Mesothelial cell of epicardium (in vitro differentiated cells): ENCODE data around the gene TMEM255A. TPM values are rescaled to one million over a fixed set of nuclear protein-coding genes. Genes with fewer than 3 reads are reported as not detected.

Experiments
- DNase-seq, 2 experiments: peaks; one replicate each; pipeline ENCODE4 v3.0.0; 2021; ENCODE audit warnings: low spot score in 2 of 2; ENCODE audit not compliant: unreplicated experiment in 2 of 2
- H3K27ac Mint-ChIP-seq: 2 replicates; pipeline ENCODE4 v1.8.0; 2021; ENCODE audit warnings: mixed read lengths
- H3K27me3 Mint-ChIP-seq: 2 replicates; pipeline ENCODE4 v1.8.0; 2021; ENCODE audit warnings: low read depth, mixed read lengths
- H3K36me3 Mint-ChIP-seq: 2 replicates; pipeline ENCODE4 v1.8.0; 2021; ENCODE audit warnings: mixed read lengths
- H3K4me1 Mint-ChIP-seq: 2 replicates; pipeline ENCODE4 v1.8.0; 2021; ENCODE audit warnings: mixed read lengths
- H3K4me3 Mint-ChIP-seq: 2 replicates; pipeline ENCODE4 v1.8.0; 2021; ENCODE audit warnings: mild to moderate bottlenecking, moderate library complexity, mixed read lengths
- H3K9me3 Mint-ChIP-seq: 2 replicates; pipeline ENCODE4 v1.8.0; 2021; ENCODE audit warnings: mixed read lengths
- total RNA-seq: library from RNA; stranded (reverse); gene quantifications from 3 replicates; pipeline ENCODE4 v1.2.1, GENCODE V29; 2021
- TF ChIP-seq, protein P1 (sequence below): fragments of 200-600 bp; sonication (generic); IDR thresholded peaks from one replicate; pipeline ENCODE4 v1.5.0; 2021; ENCODE audit warnings: antibody characterized with exemption; ENCODE audit not compliant: unreplicated experiment

TMEM255A gene
- total RNA-seq, 1 donor from 2014 or later, result 1.3 TPM

DNA sequence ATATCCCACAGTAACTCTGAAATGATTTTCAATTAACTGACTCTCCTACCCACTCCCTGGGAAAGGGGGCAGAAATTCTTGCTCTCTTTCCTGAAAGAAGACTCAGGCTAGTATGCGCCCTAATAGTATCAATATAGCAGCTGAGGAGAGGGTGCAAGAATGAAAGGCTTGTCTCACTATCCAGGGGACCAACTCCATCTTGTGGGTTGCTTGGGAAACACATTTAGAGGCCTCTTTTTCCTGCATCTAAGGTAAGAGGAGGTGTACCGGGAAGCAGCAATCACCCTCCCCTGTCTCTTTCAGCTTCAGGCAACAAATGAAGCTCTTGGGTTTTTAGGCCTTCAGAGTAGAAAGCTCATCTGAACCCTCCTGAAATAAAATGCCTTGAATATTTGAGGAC lies 11.3 kb downstream of the TMEM255A start:
- Mint-ChIP-seq H3K27me3 (peaks cover 3% of the 10 kb centered on the region), H3K4me3 (no peak overlapping the region), H3K4me1 (peaks cover 4% of the 10 kb centered on the region), H3K27ac (no peak overlapping the region), H3K36me3 (no peaks in the 10 kb centered on the region), H3K9me3 (peaks cover 6% of the 10 kb centered on the region)
- TF ChIP-seq, protein P1, sequence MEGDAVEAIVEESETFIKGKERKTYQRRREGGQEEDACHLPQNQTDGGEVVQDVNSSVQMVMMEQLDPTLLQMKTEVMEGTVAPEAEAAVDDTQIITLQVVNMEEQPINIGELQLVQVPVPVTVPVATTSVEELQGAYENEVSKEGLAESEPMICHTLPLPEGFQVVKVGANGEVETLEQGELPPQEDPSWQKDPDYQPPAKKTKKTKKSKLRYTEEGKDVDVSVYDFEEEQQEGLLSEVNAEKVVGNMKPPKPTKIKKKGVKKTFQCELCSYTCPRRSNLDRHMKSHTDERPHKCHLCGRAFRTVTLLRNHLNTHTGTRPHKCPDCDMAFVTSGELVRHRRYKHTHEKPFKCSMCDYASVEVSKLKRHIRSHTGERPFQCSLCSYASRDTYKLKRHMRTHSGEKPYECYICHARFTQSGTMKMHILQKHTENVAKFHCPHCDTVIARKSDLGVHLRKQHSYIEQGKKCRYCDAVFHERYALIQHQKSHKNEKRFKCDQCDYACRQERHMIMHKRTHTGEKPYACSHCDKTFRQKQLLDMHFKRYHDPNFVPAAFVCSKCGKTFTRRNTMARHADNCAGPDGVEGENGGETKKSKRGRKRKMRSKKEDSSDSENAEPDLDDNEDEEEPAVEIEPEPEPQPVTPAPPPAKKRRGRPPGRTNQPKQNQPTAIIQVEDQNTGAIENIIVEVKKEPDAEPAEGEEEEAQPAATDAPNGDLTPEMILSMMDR, result no peak
- DNase-seq, result no peak

DNA sequence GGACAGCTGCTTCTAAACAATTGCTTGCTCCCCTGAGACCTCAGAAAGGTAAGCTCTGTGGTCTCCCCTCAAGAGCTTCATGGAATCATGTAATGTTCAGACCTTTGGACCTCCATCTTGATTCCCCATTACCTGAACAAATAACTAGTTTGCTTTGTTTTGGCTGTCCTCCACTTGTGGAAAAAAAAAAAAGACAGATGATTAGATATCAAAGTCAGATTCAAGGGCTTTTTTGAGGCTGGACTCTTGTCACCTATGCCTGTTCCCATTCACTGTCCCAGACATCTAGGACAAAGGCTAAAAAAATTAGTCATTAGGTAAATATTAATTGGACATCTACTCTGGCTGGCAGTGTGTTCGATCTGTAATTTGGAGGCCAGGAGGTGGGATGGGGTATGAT lies 13.3 kb downstream of the TMEM255A start:
- Mint-ChIP-seq H3K4me3 (no peak overlapping the region), H3K27ac (no peak overlapping the region), H3K27me3 (peaks cover 2% of the 10 kb centered on the region), H3K36me3 (no peaks in the 10 kb centered on the region), H3K9me3 (peaks cover 6% of the 10 kb centered on the region), H3K4me1 (peaks cover 4% of the 10 kb centered on the region)
- DNase-seq, result no peak
- TF ChIP-seq, protein P1, result no peak

DNA sequence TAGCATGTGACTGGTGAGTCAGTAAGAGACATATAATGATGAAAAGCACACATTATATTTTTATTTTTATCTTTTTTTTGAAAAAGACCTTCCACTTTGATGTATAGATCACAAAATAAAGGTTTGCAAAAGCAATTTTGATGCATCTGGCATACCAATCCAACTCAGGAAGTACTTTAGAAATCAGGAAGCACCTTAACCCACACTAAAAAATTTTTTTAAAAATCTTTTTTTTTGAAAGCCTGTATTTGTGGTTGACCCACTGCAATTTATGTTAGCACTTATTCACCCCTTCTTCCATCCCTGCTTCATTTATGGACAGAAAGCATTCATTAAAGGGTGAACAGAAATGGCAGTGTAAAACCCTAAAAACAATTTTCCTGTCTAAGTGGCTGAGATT lies 16.6 kb downstream of the TMEM255A start:
- no peak overlapping the region for H3K4me3 Mint-ChIP-seq
- no peak overlapping the region for H3K27ac Mint-ChIP-seq
- TF ChIP-seq, protein P1, result no peak
- no peaks in the 10 kb centered on the region for H3K27me3 Mint-ChIP-seq
- no peak for DNase-seq
- no peaks in the 10 kb centered on the region for H3K4me1 Mint-ChIP-seq
- no peaks in the 10 kb centered on the region for H3K36me3 Mint-ChIP-seq
- peaks cover 9% of the 10 kb centered on the region for H3K9me3 Mint-ChIP-seq

DNA sequence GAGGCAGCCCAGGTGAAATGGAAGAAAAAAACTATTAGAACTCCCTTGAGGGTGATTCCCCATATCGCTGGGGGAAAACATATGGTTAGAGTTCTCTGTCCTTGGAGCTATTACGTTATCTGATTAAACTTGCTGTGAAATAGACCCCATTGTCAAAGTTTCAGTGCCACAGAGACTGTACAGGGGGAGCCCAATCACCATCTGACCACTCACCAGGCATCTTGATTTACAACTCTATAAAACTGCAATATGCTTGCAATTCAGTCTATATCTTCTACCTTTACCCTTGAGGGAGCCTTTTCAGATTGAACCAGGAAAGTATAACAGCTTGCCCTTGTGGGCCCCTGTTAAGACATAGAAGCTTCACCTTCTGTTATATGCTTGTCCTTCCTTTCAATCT lies 18.2 kb downstream of the TMEM255A start:
- TF ChIP-seq, protein P1, result no peak
- H3K36me3 Mint-ChIP-seq, result no peaks in the 10 kb centered on the region

DNA sequence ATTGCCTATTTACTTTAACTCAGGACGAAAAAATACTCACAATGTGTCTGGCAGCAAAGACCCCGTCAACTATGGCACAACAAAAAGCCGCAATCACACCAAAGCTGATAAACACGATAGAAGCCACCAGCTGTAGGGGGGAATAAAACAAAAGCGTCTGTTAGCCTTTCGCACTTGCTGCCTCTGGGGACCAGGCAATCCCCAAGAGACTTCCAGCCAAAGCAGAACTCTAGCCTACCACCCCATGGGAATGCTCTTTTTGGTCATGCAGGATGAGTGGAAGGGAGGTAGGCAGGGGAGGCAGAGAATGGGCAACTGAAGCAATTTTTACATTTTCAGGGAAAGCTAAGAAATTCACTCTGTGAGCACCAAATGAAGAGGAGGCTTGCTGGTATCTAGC lies 20.1 kb downstream of the TMEM255A start:
- Mint-ChIP-seq H3K9me3 (peaks cover 3% of the 10 kb centered on the region), H3K4me3 (no peak overlapping the region), H3K27ac (no peak overlapping the region), H3K27me3 (no peaks in the 10 kb centered on the region), H3K4me1 (no peaks in the 10 kb centered on the region), H3K36me3 (no peaks in the 10 kb centered on the region)
- TF ChIP-seq, protein P1, result no peak
- no peak for DNase-seq

More for the DNA sequence above, 18.2 kb downstream of the TMEM255A start:
- Mint-ChIP-seq H3K4me1 (no peaks in the 10 kb centered on the region), H3K27ac (no peak overlapping the region), H3K4me3 (no peak overlapping the region), H3K27me3 (no peaks in the 10 kb centered on the region), H3K9me3 (peaks cover 9% of the 10 kb centered on the region)
- no peak for DNase-seq

DNA sequence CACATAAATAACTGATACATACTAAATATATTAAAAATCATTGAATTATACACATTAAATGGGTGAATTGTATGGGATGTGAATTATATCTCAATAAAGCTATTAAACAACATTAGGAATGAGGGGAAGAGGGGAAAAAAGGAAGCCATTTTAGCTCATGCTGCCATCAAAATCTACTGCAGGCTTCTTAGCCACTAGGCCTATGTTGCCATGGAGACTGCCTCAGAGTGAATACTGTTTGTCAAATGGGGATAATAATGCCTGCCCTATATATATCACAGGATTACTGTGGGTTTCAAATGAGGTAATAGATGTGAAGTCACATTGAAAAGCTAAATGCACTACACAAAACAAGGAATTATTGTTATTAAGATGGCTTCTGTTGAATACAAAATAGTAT lies 21.2 kb downstream of the TMEM255A start:
- no peak for DNase-seq
- Mint-ChIP-seq H3K9me3 (peaks cover 6% of the 10 kb centered on the region), H3K27me3 (no peaks in the 10 kb centered on the region), H3K4me1 (no peaks in the 10 kb centered on the region), H3K4me3 (no peak overlapping the region), H3K27ac (no peak overlapping the region), H3K36me3 (no peaks in the 10 kb centered on the region)
- TF ChIP-seq, protein P1, result no peak
